NCI-H2081 (cell line): Measurements from ENCODE around the gene IGSF11.
A peak's percentile ranks its signal among the peaks of the same experiment; 100 is the strongest.

Source experiments
- DNase-seq, 2 experiments: peaks; one replicate each; lab custom pipeline; 2025; lab: John Stamatoyannopoulos, UW

Gene IGSF11

GRCh38 chr3:118949113-118949760 lies 85.4 kb downstream of the IGSF11 start:
- no peak for DNase-seq

DNA sequence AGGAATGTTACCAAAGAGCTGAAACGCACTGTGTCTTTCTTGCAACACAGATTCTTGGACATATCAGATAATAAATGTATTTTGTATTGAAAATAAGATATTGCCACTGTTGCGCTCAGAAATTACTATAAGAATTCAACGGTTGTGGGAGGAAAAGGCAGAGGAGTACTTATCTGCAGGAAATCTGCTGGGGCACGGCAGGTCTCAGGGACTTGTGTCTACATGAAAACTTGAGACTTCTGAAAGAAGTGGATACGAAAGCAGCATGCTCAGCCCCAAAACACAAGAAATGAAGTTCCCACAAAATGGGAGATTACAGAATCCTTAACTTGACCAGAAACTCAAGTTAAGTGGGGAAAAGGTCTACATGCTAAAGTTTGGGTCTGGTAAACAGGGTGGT lies 86.5 kb downstream of the IGSF11 start:
- no peak for DNase-seq

- DNase-seq: no peak
Measured at GRCh38 chr3:118946449-118946848, 88.2 kb downstream of the IGSF11 start.

GRCh38 chr3:118945834-118946233 lies 88.8 kb downstream of the IGSF11 start:
- DNase-seq: no peak

GRCh38 chr3:118943597-118943996 lies 91.0 kb downstream of the IGSF11 start:
- DNase-seq: peak in 1 of 2 experiments; percentile 3

GRCh38 chr3:118942671-118943070 lies 92.0 kb downstream of the IGSF11 start:
- DNase-seq: no peak

DNA sequence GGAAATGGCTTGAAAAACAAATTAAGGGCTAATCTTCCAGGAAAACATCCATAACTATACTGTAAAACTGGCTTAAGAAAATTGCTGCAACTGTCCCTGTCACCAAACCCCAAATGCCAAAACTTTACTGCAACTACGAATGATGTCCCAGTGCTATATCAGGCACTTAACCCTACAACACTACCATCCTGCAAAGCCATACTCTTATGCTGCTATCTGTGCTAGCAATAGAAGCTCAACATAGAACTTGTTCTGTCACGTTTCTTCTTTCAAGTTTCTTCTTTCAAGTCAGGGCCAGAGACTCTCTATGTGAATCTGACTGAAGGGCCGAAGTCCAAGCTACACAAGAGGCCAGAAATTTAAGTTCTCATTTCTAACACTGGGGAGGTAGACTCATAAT lies 92.5 kb downstream of the IGSF11 start:
- DNase-seq: no peak

- no peak for DNase-seq
Measured at GRCh38 chr3:118941236-118941635, 93.4 kb downstream of the IGSF11 start.

- DNase-seq: no peak
Measured at GRCh38 chr3:118938183-118938961, 96.3 kb downstream of the IGSF11 start.

- DNase-seq: no peak
Measured at GRCh38 chr3:118936811-118937210, 97.8 kb downstream of the IGSF11 start.

DNA sequence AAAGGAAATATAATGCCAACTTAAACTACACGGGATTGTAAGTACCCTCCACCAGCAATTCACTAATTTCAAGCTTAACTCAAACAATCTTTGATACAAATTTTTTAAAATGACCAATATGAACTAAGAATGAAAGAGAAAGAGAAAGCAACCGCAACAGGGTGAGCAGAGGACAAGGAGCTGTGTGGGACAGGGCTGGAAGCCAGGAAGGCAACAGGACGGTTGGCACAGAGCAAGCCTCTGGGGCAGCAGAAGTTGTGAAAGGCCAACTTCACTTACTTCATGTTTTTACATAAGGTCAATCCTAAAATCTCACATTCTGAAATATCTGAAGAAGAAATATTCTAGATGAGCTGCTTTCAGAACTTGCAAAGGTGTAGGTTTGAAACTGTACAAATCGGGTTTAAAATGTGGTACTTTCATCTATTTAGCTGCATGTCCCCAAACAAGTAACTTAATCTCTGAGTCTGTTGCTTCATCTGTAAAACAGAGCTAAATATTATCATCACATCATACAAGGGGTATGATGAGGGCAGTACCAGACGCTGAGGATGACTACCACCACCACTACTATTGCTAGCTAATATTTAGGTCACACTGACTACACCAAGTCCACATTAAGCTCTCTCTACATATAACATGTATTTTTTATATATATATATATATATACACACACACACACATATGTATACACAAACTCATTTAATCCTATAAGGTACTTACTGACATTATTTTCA lies 101.7 kb downstream of the IGSF11 start:
- DNase-seq: no peak

DNA sequence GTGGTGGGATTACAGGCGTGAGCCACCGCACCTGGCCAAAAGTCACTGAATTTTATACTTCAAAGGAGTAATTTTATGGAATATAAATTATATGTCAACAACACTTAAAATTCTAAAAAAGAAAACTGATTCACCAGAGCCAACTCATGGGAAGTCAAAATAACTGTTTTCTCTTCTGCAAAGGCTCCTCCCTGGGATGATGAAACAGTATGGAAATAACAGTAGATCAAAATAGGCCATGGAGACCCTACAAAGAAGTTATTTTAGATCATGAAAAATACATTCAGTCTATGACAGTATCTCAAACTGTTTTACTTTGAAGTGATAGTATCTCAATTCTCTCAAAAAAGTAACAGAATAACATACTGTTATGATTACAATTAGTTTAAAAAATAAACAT lies 102.7 kb downstream of the IGSF11 start:
- DNase-seq: no peak

DNA sequence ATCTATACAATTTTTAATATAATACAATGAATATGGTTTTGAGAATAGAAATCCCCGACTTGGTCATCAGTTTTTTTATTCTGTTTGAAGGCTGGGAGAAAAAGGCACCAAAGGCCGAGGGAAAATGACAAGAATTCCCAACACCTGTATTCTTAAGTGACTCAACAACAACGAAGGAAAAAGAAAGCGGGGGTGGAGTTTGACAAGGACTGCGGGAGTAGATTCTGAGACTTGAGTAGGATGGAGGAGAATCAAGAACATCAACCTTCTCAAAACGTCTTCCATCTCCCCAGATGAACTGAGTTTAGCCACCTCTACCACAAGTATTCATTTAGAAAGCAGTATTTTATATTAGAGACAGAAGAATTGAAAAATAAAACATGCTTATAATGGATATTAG lies 107.2 kb downstream of the IGSF11 start:
- no peak for DNase-seq

- no peak for DNase-seq
Measured at GRCh38 chr3:118912188-118912587, 122.5 kb downstream of the IGSF11 start.

DNA sequence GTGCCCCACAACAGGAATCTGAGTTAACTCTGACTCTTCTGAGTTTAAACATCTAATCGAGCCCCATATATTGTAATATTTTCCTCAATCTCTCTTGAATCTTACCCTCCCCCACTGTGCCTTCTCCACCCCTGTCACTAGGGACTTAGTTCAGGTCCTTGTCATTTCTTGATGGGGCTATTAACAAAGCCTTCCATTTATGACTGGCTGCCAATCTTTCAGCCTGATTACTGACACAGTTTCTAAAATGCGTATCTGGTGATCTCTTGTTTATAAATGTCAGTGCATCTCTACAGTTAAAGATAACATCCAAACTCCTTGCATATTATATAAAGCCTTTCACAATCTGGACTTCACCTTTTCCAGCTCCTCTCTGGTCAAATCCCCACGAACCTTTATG lies 124.3 kb downstream of the IGSF11 start:
- DNase-seq: no peak

DNA sequence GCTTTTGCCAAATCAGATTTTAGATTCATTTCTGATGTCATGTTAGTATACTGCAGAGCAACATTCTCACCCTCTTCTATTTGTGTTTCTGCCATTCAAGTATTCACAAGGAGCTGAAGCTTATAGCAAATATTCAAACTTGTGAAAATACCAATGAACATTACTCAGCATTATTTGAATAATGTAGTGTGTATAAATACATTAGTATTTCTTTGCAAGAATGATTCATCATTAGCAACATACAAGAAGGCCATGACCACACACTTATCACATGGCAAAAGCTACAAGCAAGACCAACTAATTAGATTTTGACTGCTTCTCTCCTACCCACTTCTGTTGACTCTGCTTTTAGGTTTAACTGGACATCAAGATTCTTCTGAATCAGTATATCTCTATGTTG lies 124.9 kb downstream of the IGSF11 start:
- no peak for DNase-seq

DNA sequence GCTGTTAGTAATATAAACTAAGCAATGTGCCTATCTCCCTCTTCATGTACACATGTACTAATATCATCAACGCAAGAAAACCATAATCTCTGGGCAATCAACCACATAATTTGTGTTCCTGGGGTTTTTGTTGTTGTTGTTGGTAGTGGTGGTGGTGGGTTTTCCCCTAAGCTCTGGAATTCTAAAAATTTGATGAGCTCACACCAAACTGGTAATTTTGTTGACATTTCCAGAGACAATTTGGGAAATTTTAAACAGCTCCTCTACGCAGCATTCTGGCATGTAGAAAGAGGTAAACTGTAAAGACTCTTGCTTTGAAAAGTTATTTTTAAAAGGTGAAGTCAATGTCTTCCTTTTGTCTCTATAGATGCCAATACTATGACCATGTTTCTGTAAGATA lies 126.7 kb downstream of the IGSF11 start:
- no peak for DNase-seq

DNA sequence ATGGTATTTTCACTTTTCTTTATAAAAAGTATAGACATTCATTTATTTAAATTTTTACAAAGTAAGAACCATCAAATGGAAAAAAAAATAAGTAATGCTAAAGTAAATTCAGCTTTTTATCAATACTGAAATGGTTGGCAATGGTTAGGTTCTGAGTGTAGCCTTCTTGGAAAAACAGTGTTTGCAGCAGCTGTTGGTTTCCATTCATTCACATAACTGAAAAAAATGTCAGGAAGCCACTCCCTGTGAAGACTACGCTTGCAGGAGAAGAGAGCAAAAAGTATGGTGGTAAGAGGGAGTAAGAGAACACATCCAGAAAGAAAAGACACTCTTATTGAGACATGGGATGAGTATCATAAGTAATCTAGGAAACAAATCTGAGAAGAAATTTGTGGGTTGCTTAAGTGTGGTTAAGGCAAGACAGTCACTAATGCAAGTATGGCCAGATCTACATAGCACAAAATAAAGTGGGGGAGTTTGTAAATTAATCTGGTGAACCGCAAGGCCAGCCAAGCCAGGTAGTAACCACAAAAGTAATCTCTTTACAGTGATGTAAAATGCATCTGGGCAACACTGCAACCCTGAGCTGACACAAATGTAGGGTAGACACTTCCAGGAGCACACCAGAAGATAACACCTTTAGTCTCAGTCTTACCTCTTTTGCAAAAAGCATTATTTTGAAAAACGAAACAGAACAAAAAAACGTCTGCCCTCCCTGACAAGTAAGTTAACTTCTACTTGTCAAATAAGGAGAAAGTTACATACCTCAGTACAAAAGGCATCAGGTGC lies 133.7 kb downstream of the IGSF11 start:
- no peak for DNase-seq

- DNase-seq: no peak
Measured at GRCh38 chr3:118890206-118890605, 144.4 kb downstream of the IGSF11 start.

- no peak for DNase-seq
Measured at GRCh38 chr3:118889691-118890090, 145.0 kb downstream of the IGSF11 start.

DNA sequence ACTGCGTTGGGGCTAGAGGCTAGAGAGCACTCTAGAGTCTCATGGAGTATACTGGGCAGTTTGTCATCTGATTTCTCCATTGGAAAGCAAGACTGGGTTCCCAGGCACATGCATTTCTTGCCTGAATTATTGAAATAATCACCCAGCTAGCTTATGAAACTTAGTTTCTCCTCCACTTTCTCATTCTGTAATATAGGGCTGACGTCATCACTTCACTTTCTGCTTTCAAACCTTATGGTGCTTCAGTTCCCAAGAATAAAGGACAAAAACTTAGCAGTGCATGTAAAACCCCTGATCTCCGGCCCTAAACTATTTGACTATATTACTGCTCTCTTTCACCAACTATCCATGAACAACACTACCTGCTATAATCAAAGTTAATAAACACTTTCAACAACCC lies 147.9 kb downstream of the IGSF11 start:
- no peak for DNase-seq

- peak; percentile 59 to 61 for DNase-seq
Measured at GRCh38 chr3:118884748-118885206, 149.9 kb downstream of the IGSF11 start.
